Measurements from ENCODE around the gene TPST1.
"Not testable (repeated sequence)": the region's sequence is repeated elsewhere in the genome, so short reads cannot be mapped to it uniquely, and the experiment has no call there.

The TPST1 gene

GRCh38 chr7:66326501-66327215, 121.5 kb downstream of the TPST1 start:
- DNase-seq (ENCODE audit: low read depth, low spot score), result peak; percentile 32

DNA sequence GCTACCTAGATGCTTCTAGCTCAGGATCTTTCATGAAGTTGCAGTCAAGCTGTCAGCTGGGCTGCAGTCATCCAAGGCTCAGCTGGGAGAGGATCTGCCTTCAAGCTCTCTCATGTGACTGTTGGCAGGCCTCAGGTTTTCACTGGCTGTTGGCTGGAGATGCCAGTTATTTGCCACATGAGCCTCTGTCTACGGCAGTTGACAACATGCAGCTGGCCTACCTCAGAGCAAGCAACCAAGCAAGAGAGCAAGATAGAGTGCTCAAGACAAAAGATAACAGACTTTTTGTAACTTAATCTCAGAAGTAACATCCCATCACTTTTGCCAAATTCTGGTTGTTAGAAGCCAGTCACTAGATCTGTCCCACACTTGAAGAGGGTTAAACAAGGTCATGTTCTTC, 125.8 kb downstream of the TPST1 start:
- no peak for DNase-seq (ENCODE audit: low read depth, low spot score)

GRCh38 chr7:66331883-66332282, 126.7 kb downstream of the TPST1 start:
- DNase-seq (ENCODE audit: low read depth, low spot score), result no peak

GRCh38 chr7:66333443-66333842, 128.3 kb downstream of the TPST1 start:
- no peak for DNase-seq (ENCODE audit: low read depth, low spot score)

GRCh38 chr7:66335318-66335717, 130.2 kb downstream of the TPST1 start:
- no peak for DNase-seq (ENCODE audit: low read depth, low spot score)

DNA sequence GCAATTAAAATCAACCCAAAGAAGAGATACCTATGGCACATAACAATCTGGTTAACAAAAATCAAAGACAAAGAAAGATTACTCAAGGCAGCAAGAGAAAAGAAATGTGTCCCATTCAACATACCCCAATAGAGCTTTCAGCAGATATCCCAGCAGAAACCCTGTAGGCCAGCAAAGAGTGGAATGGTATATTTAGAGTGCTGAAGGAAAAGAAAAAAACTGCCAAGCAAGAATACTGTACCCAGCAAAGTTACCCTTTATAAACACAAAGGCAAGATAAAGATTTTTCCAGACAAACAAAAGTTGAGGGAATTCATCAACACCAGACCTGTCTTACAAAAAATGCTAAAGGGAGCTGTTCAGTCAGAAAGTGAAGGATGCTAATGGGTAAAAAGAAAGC, 131.6 kb downstream of the TPST1 start:
- no peak for DNase-seq (ENCODE audit: low read depth, low spot score)

GRCh38 chr7:66339141-66339540, 134.0 kb downstream of the TPST1 start:
- DNase-seq (ENCODE audit: low read depth, low spot score), result no peak

GRCh38 chr7:66344166-66344565, 139.0 kb downstream of the TPST1 start:
- DNase-seq (ENCODE audit: low read depth, low spot score), result no peak

DNA sequence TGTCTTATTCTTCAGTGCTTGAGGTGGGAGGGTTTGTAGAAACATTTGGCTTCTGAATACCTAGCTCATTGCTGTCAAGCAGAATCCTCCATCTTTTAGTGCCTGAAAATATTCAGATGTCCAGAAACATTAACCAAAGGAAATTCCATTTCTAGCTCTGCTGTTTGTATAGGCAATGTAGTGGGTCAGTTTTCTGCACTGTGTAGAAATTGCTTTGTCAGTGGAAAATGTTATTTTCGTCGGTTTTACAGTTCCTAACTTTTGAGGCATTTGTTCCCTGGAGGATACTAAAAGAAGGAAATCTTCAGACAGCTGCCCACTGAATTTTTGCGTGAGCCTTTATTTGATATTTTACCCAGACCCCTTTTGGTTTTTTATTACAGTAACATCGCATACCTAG, 143.4 kb downstream of the TPST1 start:
- no peak for DNase-seq (ENCODE audit: low read depth, low spot score)

DNA sequence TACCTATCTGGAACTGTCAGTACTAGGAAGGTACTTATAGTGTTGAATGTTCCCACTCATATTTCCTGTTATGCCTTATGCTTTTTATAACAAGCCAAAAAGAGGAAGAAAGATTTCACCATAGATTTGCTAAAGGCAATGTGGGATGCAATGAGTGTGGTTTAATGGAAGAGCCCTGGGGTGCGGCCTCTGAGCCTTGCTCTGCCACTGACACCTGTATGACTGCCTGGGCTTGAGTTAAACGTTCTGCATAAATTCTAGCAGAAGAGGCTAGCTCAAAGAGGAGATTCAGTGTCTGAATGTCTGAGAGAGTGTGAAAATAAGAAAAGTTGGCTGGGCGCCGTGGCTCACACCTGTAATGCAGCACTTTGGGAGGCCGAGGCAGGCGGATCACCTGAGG, 143.8 kb downstream of the TPST1 start:
- no peak for DNase-seq (ENCODE audit: low read depth, low spot score)

DNA sequence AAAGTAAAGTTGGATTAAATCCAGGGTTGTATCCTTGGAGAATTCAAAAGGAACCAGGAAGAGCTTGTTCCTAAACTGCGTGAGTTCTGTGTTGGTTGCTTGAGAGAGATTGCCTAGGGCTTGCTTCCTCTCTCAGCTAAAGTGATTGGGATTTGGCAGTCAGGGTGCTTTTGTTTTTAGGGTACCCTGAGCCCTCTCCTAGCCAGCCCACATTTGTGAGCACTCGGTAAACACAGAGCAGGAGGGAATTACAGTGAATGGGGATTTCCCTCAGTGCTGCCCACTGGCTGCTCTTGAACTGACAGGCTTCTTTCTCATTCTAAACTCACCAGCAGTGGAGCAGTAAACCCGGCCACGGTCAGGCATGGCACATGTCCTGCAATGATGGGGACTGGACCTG, 146.9 kb downstream of the TPST1 start:
- no peak for DNase-seq (ENCODE audit: low read depth, low spot score)

GRCh38 chr7:66353547-66353946, 148.4 kb downstream of the TPST1 start:
- no peak for DNase-seq (ENCODE audit: low read depth, low spot score)

- no peak for DNase-seq (ENCODE audit: low read depth, low spot score)
These were observed 150.6 kb downstream of the TPST1 start for GRCh38 chr7:66355756-66356155.

GRCh38 chr7:66356277-66356721, 151.2 kb downstream of the TPST1 start:
- no peak for DNase-seq (ENCODE audit: low read depth, low spot score)

- no peak for DNase-seq (ENCODE audit: low read depth, low spot score)
These were observed 152.0 kb downstream of the TPST1 start for GRCh38 chr7:66357087-66357486.

- DNase-seq (ENCODE audit: low read depth, low spot score), result no peak
These were observed 154.6 kb downstream of the TPST1 start for GRCh38 chr7:66359656-66360211.

DNA sequence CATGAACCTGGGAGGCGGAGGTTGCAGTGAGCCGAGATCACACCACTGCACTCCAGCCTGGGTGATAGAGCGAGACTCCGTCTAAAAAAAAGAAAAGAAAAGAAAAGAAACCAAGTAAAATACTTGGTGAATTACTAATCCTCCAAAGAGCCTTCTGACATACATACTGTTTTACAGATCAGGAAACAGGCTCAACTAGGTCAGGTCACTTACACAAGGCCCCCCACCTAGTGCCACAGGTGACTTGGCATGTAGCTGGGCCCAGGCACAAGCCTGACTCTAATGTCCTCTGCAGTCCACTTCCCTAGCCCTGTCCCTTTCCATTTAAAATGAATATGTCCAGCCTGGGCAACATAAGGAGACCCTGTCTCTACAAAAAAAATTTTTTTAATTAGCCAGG, 157.0 kb downstream of the TPST1 start:
- DNase-seq (ENCODE audit: low read depth, low spot score), result no peak

- no peak for DNase-seq (ENCODE audit: low read depth, low spot score)
These were observed 158.5 kb downstream of the TPST1 start for GRCh38 chr7:66363635-66364034.

DNA sequence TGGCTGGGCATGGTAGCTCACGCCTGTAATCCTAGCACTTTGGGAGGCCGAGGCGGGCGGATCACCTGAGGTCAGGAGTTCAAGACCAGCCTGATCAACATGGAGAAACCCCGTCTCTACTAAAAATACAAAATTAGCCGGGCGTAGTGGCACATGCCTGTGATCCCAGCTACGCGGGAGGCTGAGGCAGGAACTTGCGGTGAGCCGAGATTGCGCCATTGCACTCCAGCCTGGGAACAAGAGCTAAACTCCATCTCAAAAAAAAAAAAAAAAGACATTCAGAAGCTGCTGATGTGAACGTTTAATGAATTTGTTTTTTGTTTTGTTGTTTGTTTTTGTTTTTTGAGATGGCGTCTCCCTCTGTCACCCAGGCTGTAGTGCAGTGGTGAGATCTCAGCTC, 159.9 kb downstream of the TPST1 start:
- not testable (repeated sequence) for DNase-seq (ENCODE audit: low read depth, low spot score)

DNA sequence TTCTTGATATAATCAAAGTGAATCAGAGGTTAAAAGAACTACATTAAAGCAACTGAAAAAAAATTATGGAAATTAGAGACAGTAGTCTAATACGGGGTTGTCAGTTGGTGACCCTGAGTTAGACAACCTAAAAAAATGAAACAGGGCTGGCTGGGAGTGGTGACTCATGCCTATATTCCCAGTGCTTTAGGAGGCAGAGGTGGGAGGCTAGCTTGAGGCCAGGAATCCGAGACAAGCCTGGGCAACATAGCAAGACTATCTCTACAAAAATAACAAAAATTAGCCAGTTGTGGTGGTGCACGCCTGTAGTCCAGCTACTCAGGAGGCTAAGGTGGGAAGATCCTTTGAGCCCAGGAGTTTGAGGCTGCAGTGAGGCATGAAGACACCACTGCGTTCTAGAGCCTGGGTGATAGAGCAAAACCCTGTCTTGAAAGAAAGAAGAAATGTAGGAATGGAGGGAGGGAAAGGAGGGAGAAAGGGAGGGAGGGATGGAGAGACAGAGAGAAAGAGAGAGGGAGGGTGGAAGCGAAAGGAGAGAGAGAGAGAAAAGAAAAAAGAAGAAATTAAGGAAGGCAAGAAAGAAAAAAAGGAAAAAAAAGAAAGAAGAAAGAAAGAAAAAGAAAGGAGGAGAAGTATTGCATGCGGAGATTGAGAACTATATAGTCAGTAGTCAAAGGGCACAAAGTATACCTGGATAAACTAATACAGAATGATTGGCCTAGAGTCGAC, 166.1 kb downstream of the TPST1 start:
- DNase-seq (ENCODE audit: low read depth, low spot score), result no peak

- not testable (repeated sequence) for DNase-seq (ENCODE audit: low read depth, low spot score)
These were observed 169.2 kb downstream of the TPST1 start for GRCh38 chr7:66374141-66374840.

DNA sequence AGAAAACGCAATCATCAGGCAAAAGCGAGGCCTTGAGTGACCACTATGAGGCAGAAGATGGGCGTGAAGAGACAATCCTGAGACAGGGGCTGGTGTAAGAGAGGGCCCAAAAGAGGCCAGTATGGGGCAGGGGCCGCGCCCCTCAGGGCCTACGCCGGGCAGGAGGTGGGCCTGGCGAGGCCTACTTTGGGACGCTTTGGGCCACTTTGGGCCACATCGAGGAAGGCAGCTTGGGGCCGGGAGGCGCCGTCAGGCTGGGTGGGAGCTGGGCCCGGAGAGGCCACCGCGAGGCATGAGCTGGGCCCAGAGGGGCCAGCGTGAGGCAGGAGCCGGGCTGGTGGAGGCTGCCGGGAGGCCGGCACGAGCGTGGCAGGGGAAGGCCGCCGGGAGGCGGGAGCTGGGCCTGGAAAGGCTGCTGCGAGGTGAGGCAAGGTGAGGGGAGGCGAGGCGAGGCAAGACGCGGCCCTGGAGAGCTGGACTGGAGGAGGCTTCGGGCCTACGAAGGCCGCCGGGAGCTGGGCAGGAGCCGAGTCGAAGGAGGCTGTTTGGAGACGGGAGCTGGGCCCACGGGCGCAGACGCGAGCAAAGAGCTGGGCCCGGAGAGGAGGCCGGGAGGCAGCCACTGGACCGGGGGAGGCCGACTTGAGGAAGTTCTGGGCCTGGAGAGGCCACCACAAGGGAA, 171.3 kb downstream of the TPST1 start:
- DNase-seq (ENCODE audit: low read depth, low spot score), result no peak

Data from smooth muscle cell of the brain vasculature (primary cell).